Superior temporal gyrus (tissue), 1 donor: ENCODE measurements around the gene ELOB.

Experiments used
- DNase-seq: peaks from one replicate; pipeline ENCODE4 v3.0.0-alpha.2; 2016; ENCODE audit errors: extremely low spot score

Gene ELOB

GRCh38 chr16:2777231-2777902 is at the start of gene ELOB:
Gene ELOB (minus strand): TSS chr16:2777280. CDS start chr16:2777239, 41 bp downstream.
- DNase-seq, result peak; percentile 77

GRCh38 chr16:2825906-2826305 is 48.8 kb upstream of the ELOB start:
- DNase-seq, result no peak

GRCh38 chr16:2825049-2825742 is 48.1 kb upstream of the ELOB start:
- no peak for DNase-seq

- DNase-seq, result no peak
These were observed 47.5 kb upstream of the ELOB start for GRCh38 chr16:2824626-2825025.

GRCh38 chr16:2822496-2822895 is 45.4 kb upstream of the ELOB start:
- no peak for DNase-seq

DNA sequence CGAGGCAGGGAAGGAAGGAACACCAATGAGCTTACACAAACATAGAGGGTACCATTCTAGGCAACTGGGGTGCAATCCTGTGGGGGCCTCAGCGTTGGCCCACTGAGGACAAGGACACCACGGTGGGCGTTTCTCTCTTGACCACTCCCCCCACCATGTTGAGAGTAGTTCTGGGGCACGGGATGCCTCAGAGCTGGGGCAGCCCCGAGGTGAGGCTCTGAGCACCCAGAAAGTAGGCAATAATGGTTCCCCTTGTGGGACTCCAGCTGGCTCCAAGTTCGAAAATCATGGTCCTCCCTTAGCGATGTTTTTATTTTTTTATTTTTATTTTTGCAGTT is 45.0 kb upstream of the ELOB start:
- no peak for DNase-seq

DNA sequence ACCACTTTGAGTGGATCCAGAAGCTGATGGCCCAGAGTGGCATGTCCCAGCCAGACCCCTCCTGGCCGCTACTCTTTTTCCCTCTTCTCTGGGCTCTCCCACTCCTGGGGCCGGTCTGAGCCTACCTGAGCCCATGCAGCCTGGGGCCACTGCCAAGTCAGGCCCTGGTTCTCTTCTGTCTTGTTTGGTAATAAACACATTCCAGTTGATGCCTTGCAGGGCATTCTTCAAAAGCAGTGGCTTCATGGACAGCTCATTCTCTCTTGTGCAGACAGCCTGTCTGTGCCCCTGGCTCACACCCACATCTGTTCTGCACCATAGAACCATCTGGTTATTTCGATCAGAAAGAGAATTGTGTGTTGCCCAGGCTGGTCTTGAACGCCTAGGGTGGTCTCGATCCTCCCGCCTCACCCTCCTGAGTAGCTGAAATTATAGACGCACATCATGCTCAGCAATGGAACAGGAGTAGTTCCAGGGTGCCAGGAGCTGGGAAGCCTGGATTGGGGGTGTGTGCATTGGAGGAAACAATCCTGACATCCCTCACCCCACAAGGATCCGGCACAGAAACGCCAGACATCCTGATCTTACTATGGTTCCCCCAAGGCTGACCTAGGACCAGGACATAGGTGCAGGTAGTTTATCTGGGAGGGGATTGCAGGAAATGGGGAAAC is 44.5 kb upstream of the ELOB start:
- no peak for DNase-seq

DNA sequence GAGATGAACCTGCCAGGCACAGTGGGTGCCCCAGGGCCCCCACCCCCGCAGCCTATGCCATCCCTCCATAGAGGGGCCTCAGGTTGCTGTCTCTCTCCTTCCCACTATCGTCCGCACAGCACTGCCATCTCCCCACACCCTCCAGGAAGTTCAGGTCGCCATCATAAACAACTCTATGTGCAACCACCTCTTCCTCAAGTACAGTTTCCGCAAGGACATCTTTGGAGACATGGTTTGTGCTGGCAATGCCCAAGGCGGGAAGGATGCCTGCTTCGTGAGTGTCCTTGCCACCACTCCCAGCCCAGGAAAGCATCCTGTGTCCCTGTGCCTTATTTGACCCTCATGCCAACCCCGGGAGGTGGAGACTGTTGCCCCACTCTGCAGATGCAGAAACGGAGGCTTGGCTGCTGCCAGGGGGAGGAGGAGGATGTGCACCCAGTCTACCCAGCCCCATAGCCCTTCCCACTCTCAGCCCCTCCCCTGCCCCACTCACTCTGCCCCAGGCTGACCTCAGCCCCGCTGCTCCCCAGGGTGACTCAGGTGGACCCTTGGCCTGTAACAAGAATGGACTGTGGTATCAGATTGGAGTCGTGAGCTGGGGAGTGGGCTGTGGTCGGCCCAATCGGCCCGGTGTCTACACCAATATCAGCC is 43.9 kb upstream of the ELOB start:
- no peak for DNase-seq

DNA sequence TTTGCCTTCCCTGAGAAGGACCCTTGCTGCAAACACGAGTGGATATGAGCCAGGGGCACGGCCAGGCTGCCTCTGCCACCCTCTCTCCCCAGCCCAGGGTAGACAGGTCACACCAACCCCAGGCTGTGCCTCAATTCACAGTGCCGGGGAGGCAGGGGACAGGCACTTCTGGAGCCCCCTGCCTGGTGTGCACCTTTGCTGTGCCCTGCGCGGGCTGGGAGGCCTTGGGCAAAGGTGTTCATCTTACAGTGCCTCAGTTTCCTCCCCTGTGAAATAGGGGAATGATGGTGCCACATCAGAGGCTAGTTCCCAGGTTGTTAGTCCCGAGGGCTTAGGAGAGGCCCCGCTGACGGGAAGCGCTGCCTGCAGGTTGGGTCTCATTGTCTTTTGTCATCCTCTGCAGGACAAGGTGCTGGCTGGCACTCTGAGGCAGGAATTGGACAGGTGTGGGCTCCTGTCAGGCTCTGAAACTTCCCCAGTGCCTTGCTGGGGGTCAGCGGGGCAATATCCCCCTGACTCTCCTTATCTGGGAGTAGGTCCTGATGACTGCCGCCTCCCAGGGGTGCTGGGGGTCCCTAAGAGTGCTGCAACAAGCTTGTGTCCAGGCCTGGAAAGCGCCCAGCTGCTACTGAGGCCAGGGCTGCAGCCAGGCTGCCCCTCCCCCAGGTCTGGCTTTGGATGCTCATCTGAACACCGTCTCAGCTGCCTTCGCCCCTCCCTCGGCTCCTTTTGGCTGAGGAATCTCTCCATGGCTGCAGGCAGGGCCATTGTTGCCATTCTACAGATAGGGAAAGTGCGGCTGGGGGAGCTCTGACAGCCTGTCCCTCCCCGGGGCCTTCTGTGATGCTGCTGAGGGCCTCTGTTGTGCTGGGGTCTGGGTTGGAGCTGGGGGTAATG is 43.1 kb upstream of the ELOB start:
- no peak for DNase-seq

- DNase-seq, result no peak
These were observed 42.3 kb upstream of the ELOB start for GRCh38 chr16:2819179-2819938.

GRCh38 chr16:2818272-2818876 is 41.3 kb upstream of the ELOB start:
- DNase-seq, result no peak

GRCh38 chr16:2817340-2818271 is 40.5 kb upstream of the ELOB start:
- DNase-seq, result no peak

GRCh38 chr16:2816751-2817339 is 39.8 kb upstream of the ELOB start, which contains the start of gene PRSS21:
Gene PRSS21 (plus strand): TSS chr16:2817237. CDS start chr16:2817269, 32 bp downstream.
- no peak for DNase-seq

DNA sequence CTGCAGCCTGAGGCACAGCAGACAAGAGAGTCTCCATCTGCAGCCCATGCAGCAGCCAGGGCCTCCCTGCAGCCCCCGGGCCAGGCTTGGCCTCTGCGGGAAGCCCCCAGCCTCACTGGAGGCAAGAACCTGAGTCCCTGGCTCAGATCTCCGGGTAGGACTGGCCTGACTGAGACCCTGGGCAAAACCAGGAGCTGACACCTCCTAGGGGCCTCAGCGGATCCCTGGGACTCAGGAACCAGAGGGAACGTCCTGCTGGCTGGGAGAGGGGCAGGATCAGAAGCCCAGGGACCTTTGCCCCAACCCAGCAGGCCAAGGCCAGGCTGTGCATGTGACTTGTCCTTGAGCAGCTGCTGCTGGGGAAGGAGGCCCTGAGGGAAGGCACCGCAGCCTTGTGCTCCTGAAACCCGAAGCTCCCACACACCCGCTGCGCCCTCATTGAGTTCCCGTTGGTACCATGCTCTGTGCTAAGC is 38.3 kb upstream of the ELOB start:
- no peak for DNase-seq

- no peak for DNase-seq
These were observed 37.6 kb upstream of the ELOB start for GRCh38 chr16:2814551-2815298.

- DNase-seq, result peak; percentile 38
These were observed 36.7 kb upstream of the ELOB start for GRCh38 chr16:2813771-2814221.

GRCh38 chr16:2811703-2812471 is 34.8 kb upstream of the ELOB start:
- no peak for DNase-seq
